ENCODE results near the gene RAB30.

RAB30 gene

GRCh38 chr11:83054001-83054400 is 17.7 kb downstream of the RAB30 start (continued):
- TF ChIP-seq ZBTB11 (tag by site-specific recombination; conservative IDR thresholded peaks at IDR 0.05; ENCODE audit: low read depth): no peak

GRCh38 chr11:83051760-83052671 is 19.7 kb downstream of the RAB30 start:
- TF ChIP-seq ZBTB6 (tag by site-specific recombination; IDR thresholded peaks at IDR 0.05): peak; percentile 69
- no peak for TF ChIP-seq ZNF169 (tag by site-specific recombination; IDR thresholded peaks at IDR 0.05)
- POLR2A ChIA-PET: interaction anchor here (1.2 to 1.9 kb wide), 2 partner anchors 20 to 55 kb away, joined by 3 to 7 read pairs; partner anchors contain the start of gene RAB30
- CTCF ChIA-PET: interaction anchor here (1.0 to 1.2 kb wide), 2 partner anchors 276 to 356 kb away, joined by 3 read pairs; no protein-coding TSS in a partner anchor
- Histone ChIP-seq H3K9me3 (ENCODE audit: control insufficient read depth, insufficient read depth, low read depth, low read length) (no peaks in the 10 kb centered on the region), H3K4me1 (ENCODE audit: control insufficient read depth, insufficient read depth, low read length) (peaks cover 9% of the 10 kb centered on the region), H3K4me3 (ENCODE audit: low read depth, low read length) (no peak overlapping the region), H3K36me3 (ENCODE audit: control insufficient read depth in 2 of 2, insufficient read depth in 1 of 2, low read length in 2 of 2) (no peaks in the 10 kb centered on the region), H3K27ac (ENCODE audit: extremely low read depth, low read depth, low read length) (no peak overlapping the region)

- Histone ChIP-seq H3K36me3 (ENCODE audit: control insufficient read depth in 2 of 2, insufficient read depth in 1 of 2, low read length in 2 of 2) (no peaks in the 10 kb centered on the region), H3K27ac (ENCODE audit: extremely low read depth, low read depth, low read length) (no peak overlapping the region)
- CTCF ChIA-PET: interaction anchor here (0.6 to 0.9 kb wide), 4 partner anchors 9 to 143 kb away, joined by 3 to 5 read pairs (median 3); no protein-coding TSS in a partner anchor
These were observed 24.0 kb downstream of the RAB30 start for GRCh38 chr11:83047515-83048225.

GRCh38 chr11:83046621-83047172 is 25.0 kb downstream of the RAB30 start:
- no peaks in the 10 kb centered on the region for H3K9me3 ChIP-seq (ENCODE audit: control insufficient read depth, insufficient read depth, low read depth, low read length)
- POLR2A ChIA-PET: interaction anchor here (0.5 to 1.4 kb wide), 2 partner anchors 28 to 29 kb away, joined by 3 to 4 read pairs; no protein-coding TSS in a partner anchor
- TF ChIP-seq SP7 (tag by site-specific recombination; IDR thresholded peaks at IDR 0.05): no peak
- TF ChIP-seq ZIC2 (tag by site-specific recombination; IDR thresholded peaks at IDR 0.05): no peak
- TF ChIP-seq ZNF121 (tag by site-specific recombination; IDR thresholded peaks at IDR 0.05): 0 out of 2 replicates have a peak, but pooled peaks have one; percentile 19
- TF ChIP-seq ZNF645 (tag by site-specific recombination; IDR thresholded peaks at IDR 0.05): no peak
- no peak overlapping the region for H3K4me3 ChIP-seq (ENCODE audit: low read depth, low read length)
- H3K36me3 ChIP-seq (ENCODE audit: control insufficient read depth in 2 of 2, insufficient read depth in 1 of 2, low read length in 2 of 2): no peaks in the 10 kb centered on the region
- H3K27ac ChIP-seq (ENCODE audit: extremely low read depth, low read depth, low read length): no peak overlapping the region
- H3K4me1 ChIP-seq (ENCODE audit: control insufficient read depth, insufficient read depth, low read length): peaks cover 16% of the 10 kb centered on the region
- CTCF ChIA-PET: interaction anchor here (0.6 to 0.9 kb wide), 5 partner anchors 10 to 142 kb away, joined by 3 to 5 read pairs (median 3); no protein-coding TSS in a partner anchor

More at GRCh38 chr11:83047515-83048225, 24.0 kb downstream of the RAB30 start:
- Histone ChIP-seq H3K9me3 (ENCODE audit: control insufficient read depth, insufficient read depth, low read depth, low read length) (no peaks in the 10 kb centered on the region), H3K4me3 (ENCODE audit: low read depth, low read length) (no peak overlapping the region), H3K4me1 (ENCODE audit: control insufficient read depth, insufficient read depth, low read length) (peaks cover 16% of the 10 kb centered on the region)
- POLR2A ChIA-PET: no interaction called here
- TF ChIP-seq TCF7L2 (IDR thresholded peaks at IDR 0.05; ENCODE audit: borderline replicate concordance, low read depth, low read length) (0 out of 2 replicates have a peak, but pooled peaks have one; percentile 37), FEZF1 (tag by site-specific recombination; IDR thresholded peaks at IDR 0.05) (no peak), ZNF501 (tag by site-specific recombination; IDR thresholded peaks at IDR 0.05) (no peak), ZNF302 (tag by site-specific recombination; IDR thresholded peaks at IDR 0.05; ENCODE audit: low read depth) (no peak), PRDM6 (tag by site-specific recombination; IDR thresholded peaks at IDR 0.05) (peak; percentile 42), ZBTB21 (tag by site-specific recombination; IDR thresholded peaks at IDR 0.05) (no peak)
